ENCODE results near the gene GAL.

Gene GAL

DNA sequence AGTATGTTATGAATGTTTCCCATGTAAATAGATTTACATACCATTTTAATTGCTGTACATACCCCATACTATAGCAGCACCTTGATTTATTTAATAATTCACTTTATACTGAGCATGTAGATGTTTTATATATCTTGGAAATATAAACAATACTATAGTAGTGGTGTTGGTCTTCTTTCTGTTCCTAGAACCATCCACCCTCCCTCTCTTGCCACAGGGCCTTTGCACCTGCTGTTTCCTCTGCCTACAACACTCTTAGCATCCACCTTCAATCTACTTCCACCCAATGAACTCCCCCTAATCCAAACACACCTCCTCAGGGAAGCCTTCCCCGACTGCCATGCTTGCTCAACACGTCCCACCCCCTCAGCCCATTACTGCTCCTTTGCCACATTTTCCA, 36.7 kb downstream of the GAL start:
- H3K4me3 ChIP-seq (ENCODE audit: low read depth, low read length), result no peak overlapping the region
- DNase-seq (ENCODE audit: low read depth), result no peak
- TF ChIP-seq, protein P1, sequence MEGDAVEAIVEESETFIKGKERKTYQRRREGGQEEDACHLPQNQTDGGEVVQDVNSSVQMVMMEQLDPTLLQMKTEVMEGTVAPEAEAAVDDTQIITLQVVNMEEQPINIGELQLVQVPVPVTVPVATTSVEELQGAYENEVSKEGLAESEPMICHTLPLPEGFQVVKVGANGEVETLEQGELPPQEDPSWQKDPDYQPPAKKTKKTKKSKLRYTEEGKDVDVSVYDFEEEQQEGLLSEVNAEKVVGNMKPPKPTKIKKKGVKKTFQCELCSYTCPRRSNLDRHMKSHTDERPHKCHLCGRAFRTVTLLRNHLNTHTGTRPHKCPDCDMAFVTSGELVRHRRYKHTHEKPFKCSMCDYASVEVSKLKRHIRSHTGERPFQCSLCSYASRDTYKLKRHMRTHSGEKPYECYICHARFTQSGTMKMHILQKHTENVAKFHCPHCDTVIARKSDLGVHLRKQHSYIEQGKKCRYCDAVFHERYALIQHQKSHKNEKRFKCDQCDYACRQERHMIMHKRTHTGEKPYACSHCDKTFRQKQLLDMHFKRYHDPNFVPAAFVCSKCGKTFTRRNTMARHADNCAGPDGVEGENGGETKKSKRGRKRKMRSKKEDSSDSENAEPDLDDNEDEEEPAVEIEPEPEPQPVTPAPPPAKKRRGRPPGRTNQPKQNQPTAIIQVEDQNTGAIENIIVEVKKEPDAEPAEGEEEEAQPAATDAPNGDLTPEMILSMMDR (IDR thresholded peaks at IDR 0.05; ENCODE audit: insufficient read depth, low read depth, low read length, missing control alignments), result no peak

DNA sequence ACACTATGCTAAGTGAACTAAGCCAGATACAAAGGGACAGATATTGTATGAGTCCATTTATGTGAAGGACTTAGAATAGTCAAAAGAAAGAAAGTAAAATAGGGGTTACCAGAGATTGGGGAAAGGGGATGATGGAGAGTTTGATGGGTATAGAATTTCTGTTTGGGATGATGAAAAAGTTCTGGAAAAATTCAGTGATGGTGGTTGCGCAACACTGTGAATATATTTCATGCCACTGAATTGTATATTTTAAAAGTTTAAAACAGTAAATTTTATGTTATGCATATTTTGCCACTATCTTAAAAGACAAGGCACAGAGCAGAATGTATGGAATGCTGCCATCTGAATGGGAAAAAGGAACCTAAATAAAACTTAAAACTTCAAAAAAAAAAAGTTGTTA, 37.8 kb downstream of the GAL start:
- H3K4me3 ChIP-seq (ENCODE audit: low read depth, low read length), result no peak overlapping the region
- DNase-seq (ENCODE audit: low read depth), result no peak
- TF ChIP-seq, protein P1 (IDR thresholded peaks at IDR 0.05; ENCODE audit: insufficient read depth, low read depth, low read length, missing control alignments), result no peak

DNA sequence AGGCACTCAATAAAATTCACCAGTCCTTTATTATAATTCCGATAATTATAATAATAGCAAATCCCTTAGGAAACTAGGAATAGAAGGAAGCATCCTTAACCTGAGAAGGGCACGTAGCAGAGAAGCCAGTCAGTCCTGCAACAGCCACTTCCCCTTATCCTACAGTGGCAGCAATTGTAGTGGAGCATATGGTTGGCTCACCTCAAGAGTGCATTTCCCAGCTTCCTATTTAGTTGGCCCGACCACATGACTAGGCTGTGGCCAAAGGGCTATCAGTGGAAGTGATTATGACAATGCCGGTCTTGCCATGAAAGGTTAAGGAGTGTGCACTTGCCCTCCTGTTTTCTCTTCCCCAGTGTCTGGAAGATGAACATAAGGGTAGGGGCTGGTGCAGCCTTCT, 39.9 kb downstream of the GAL start:
- no peak overlapping the region for H3K4me3 ChIP-seq (ENCODE audit: low read depth, low read length)
- DNase-seq (ENCODE audit: low read depth), result no peak
- TF ChIP-seq, protein P1 (IDR thresholded peaks at IDR 0.05; ENCODE audit: insufficient read depth, low read depth, low read length, missing control alignments), result no peak

- H3K4me3 ChIP-seq (ENCODE audit: low read depth, low read length), result no peak overlapping the region
- TF ChIP-seq, protein P1 (IDR thresholded peaks at IDR 0.05; ENCODE audit: insufficient read depth, low read depth, low read length, missing control alignments), result no peak
- DNase-seq (ENCODE audit: low read depth), result no peak
Measured at GRCh38 chr11:68727783-68728182, 43.4 kb downstream of the GAL start.

- H3K4me3 ChIP-seq (ENCODE audit: low read depth, low read length), result no peak overlapping the region
- no peak for DNase-seq (ENCODE audit: low read depth)
- TF ChIP-seq, protein P1 (IDR thresholded peaks at IDR 0.05; ENCODE audit: insufficient read depth, low read depth, low read length, missing control alignments), result no peak
Measured at GRCh38 chr11:68734111-68734510, 49.8 kb downstream of the GAL start.

GRCh38 chr11:68735125-68735524, 50.8 kb downstream of the GAL start:
- no peak for DNase-seq (ENCODE audit: low read depth)
- no peak overlapping the region for H3K4me3 ChIP-seq (ENCODE audit: low read depth, low read length)
- TF ChIP-seq, protein P1 (IDR thresholded peaks at IDR 0.05; ENCODE audit: insufficient read depth, low read depth, low read length, missing control alignments), result no peak

DNA sequence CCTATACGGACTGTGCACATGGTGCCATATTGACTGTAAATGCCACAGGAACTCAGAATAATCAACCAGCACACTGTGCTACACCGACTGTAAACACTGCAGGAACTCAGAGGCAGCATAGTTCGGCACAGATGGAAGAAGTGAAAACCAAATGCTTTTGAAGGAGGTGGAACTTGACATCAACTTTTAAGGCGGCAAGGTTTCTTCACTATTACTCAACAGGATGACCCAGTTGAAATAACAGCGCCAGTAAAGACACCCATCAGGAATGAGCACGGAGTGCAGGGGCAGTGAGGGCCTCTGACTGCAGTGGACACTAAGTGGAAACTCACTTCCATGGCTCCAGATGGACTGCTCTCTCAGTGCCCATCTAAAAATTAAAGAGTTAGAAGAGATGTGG, 51.3 kb downstream of the GAL start:
- no peak for DNase-seq (ENCODE audit: low read depth)
- TF ChIP-seq, protein P1 (IDR thresholded peaks at IDR 0.05; ENCODE audit: insufficient read depth, low read depth, low read length, missing control alignments), result no peak
- H3K4me3 ChIP-seq (ENCODE audit: low read depth, low read length), result no peak overlapping the region

Data from GM12865 (cell line).